GM12878 (cell line): ENCODE measurements around the gene HAPSTR1. TPM values are rescaled to one million over a fixed set of nuclear protein-coding genes. Genes with fewer than 3 reads are reported as not detected.

Experiments
- ATF7 ChIP-seq: fragments of 450-650 bp; IDR thresholded peaks from 2 replicates; pipeline ENCODE4 v1.6.1; 2016; ENCODE audit warnings: low read depth, mild to moderate bottlenecking
- BACH1 ChIP-seq: fragments of 450-650 bp; IDR thresholded peaks from 2 replicates; pipeline ENCODE4 v1.6.1; 2017; ENCODE audit warnings: mild to moderate bottlenecking, borderline replicate concordance
- BHLHE40 ChIP-seq, 2 experiments: fragments of 450-650 bp in 1 of 2; IDR thresholded peaks; 2 replicates each; pipeline ENCODE4 v1.6.1; 2011 to 2017; ENCODE audit warnings: low read depth in 2 of 2, borderline replicate concordance in 1 of 2, improper control_type of control experiment in 1 of 2, low read length in 1 of 2, mild to moderate bottlenecking in 1 of 2
- JUNB ChIP-seq: IDR thresholded peaks from 2 replicates; pipeline ENCODE4 v1.6.1; 2016; ENCODE audit warnings: antibody characterized with exemption, mild to moderate bottlenecking
- MTA3 ChIP-seq: IDR thresholded peaks from 2 replicates; pipeline ENCODE4 v1.6.1; 2012; ENCODE audit warnings: low read length, inconsistent platforms, borderline replicate concordance
- RELA ChIP-seq: fragments of 450-650 bp; IDR thresholded peaks from 2 replicates; pipeline ENCODE4 v1.8.0; 2014; ENCODE audit warnings: borderline replicate concordance; ENCODE audit not compliant: partially characterized antibody
- TARDBP ChIP-seq: IDR thresholded peaks from 2 replicates; pipeline ENCODE4 v1.6.1; 2016; ENCODE audit warnings: borderline replicate concordance
- ZNF207 ChIP-seq: fragments of 450-650 bp; IDR thresholded peaks from 2 replicates; pipeline ENCODE4 v1.6.1; 2014; ENCODE audit warnings: antibody characterized with exemption, mild to moderate bottlenecking, borderline replicate concordance
- ZZZ3 ChIP-seq: IDR thresholded peaks from 2 replicates; pipeline ENCODE4 v1.6.1; 2011; ENCODE audit warnings: low read depth; ENCODE audit not compliant: control insufficient read depth, insufficient read length
- polyA plus RNA-seq, 11 experiments: library from polyadenylated mRNA; depleted of rRNA in 4 of 11; unstranded in 6 of 11; stranded (reverse) in 5 of 11; fragments of >200 nt; fragmentation: Nextera tagmentation in 4 of 11; fragmentation: Illumina TruSeq in 1 of 11; extraction: Ambion mirVana in 4 of 11; extraction: Trizol in 1 of 11; gene quantifications; 1 replicate in 1 of 11; 2 replicates in 10 of 11; pipeline versions ENCODE4 v1.2.1 to v1.2.3, GENCODE V29; 2011 to 2016; ENCODE audit warnings: inconsistent platforms in 2 of 11, missing spikeins in 2 of 11, low read depth in 1 of 11
- total RNA-seq, 4 experiments: library from RNA; depleted of rRNA in 3 of 4; stranded (reverse); fragments of >200 nt in 3 of 4; fragmentation: Illumina TruSeq in 1 of 4; extraction: Trizol in 1 of 4; gene quantifications; 2 replicates each; pipeline versions ENCODE4 v1.2.1 to v1.2.3, GENCODE V29; 2013 to 2021
- TF ChIP-seq, protein P1 (sequence below): fragments of 150-350 bp; IDR thresholded peaks from 2 replicates; pipeline ENCODE4 v1.6.1; 2016; ENCODE audit warnings: low read depth, low read length
- TF ChIP-seq, protein P2 (sequence below): fragments of 450-650 bp; IDR thresholded peaks from 2 replicates; pipeline ENCODE4 v1.6.1; 2016; ENCODE audit warnings: mild to moderate bottlenecking
- TF ChIP-seq, protein P3 (sequence below): fragments of 450-650 bp; IDR thresholded peaks from 2 replicates; pipeline ENCODE4 v1.6.1; 2018; ENCODE audit warnings: mild to moderate bottlenecking, low read depth, moderate library complexity; ENCODE audit not compliant: partially characterized antibody

The HAPSTR1 gene
- total and polyA plus RNA-seq, 10 of the 15 experiments (the other 5 are each of a cell fraction or from before 2014, with no cell fraction given), result 8.7 to 52.5 (median 23.1) TPM

DNA sequence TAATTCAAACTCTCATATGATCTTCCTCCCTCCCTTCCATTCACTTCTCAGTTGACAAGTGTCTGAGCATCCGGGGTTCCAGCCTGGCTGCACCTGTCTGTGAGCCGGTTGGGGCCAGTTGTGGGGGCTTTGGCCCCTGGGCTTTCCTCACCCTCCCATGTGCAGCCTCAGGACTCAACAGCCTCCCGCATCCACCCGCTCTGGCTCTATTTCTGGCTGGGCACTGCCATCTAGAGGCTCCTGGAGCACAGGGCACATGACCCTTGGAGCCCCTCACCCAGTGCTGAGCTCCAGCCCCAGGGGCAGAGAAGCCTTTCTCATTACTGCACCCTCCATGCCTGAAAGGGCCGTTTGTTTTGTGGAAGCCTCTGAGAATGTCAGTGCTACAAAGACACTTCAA, 43.3 kb downstream of the HAPSTR1 start (continued):
- TF ChIP-seq, protein P1, sequence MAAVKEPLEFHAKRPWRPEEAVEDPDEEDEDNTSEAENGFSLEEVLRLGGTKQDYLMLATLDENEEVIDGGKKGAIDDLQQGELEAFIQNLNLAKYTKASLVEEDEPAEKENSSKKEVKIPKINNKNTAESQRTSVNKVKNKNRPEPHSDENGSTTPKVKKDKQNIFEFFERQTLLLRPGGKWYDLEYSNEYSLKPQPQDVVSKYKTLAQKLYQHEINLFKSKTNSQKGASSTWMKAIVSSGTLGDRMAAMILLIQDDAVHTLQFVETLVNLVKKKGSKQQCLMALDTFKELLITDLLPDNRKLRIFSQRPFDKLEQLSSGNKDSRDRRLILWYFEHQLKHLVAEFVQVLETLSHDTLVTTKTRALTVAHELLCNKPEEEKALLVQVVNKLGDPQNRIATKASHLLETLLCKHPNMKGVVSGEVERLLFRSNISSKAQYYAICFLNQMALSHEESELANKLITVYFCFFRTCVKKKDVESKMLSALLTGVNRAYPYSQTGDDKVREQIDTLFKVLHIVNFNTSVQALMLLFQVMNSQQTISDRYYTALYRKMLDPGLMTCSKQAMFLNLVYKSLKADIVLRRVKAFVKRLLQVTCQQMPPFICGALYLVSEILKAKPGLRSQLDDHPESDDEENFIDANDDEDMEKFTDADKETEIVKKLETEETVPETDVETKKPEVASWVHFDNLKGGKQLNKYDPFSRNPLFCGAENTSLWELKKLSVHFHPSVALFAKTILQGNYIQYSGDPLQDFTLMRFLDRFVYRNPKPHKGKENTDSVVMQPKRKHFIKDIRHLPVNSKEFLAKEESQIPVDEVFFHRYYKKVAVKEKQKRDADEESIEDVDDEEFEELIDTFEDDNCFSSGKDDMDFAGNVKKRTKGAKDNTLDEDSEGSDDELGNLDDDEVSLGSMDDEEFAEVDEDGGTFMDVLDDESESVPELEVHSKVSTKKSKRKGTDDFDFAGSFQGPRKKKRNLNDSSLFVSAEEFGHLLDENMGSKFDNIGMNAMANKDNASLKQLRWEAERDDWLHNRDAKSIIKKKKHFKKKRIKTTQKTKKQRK, result no peak
- TF ChIP-seq ATF7 (no peak), RELA (no peak), BHLHE40 (IDR thresholded peaks at IDR 0.05; ENCODE audit: borderline replicate concordance in 1 of 2, low read depth in 2 of 2, low read length in 1 of 2) (peak in 1 of 2 experiments; percentile 63; a peak in 1 of 4 replicates), BACH1 (no peak), MTA3 (no peak), TARDBP (no peak), ZZZ3 (no peak), JUNB (no peak), ZNF207 (no peak)
- TF ChIP-seq, protein P2, sequence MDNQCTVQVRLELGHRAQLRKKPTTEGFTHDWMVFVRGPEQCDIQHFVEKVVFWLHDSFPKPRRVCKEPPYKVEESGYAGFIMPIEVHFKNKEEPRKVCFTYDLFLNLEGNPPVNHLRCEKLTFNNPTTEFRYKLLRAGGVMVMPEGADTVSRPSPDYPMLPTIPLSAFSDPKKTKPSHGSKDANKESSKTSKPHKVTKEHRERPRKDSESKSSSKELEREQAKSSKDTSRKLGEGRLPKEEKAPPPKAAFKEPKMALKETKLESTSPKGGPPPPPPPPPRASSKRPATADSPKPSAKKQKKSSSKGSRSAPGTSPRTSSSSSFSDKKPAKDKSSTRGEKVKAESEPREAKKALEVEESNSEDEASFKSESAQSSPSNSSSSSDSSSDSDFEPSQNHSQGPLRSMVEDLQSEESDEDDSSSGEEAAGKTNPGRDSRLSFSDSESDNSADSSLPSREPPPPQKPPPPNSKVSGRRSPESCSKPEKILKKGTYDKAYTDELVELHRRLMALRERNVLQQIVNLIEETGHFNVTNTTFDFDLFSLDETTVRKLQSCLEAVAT, result no peak
- TF ChIP-seq, protein P3, sequence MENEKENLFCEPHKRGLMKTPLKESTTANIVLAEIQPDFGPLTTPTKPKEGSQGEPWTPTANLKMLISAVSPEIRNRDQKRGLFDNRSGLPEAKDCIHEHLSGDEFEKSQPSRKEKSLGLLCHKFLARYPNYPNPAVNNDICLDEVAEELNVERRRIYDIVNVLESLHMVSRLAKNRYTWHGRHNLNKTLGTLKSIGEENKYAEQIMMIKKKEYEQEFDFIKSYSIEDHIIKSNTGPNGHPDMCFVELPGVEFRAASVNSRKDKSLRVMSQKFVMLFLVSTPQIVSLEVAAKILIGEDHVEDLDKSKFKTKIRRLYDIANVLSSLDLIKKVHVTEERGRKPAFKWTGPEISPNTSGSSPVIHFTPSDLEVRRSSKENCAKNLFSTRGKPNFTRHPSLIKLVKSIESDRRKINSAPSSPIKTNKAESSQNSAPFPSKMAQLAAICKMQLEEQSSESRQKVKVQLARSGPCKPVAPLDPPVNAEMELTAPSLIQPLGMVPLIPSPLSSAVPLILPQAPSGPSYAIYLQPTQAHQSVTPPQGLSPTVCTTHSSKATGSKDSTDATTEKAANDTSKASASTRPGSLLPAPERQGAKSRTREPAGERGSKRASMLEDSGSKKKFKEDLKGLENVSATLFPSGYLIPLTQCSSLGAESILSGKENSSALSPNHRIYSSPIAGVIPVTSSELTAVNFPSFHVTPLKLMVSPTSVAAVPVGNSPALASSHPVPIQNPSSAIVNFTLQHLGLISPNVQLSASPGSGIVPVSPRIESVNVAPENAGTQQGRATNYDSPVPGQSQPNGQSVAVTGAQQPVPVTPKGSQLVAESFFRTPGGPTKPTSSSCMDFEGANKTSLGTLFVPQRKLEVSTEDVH, result no peak
